GM18909 (cell line): ENCODE measurements around the gene TNFRSF17.

Source experiments
- ATAC-seq: cut with Tn5 transposase; IDR thresholded peaks from one replicate; pipeline ENCODE4 v1.9.1; 2021; ENCODE audit warnings: mild to moderate bottlenecking; ENCODE audit not compliant: unreplicated experiment, poor library complexity

The TNFRSF17 gene

GRCh38 chr16:11996433-11997330 lies 31.7 kb downstream of the TNFRSF17 start:
- no peak for ATAC-seq

DNA sequence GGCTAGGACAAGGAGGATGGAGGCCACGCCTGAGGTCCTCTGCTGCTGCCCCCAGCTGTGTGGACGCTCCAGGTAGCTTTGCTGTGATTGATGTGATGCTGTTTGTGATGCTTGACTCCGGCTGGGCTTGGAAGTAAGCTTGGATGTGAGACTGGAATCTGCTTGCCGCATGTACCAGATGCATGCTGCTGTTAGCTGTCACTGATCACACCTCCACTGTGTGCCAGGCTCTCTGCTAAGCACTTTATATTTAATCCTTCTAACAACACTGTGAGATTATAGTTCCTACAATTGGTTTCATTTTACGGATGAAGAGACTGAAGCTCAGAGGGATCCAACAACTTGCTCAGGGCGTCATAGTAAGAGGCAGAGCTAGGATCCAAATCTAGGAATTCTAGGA lies 35.0 kb downstream of the TNFRSF17 start:
- ATAC-seq = no peak

DNA sequence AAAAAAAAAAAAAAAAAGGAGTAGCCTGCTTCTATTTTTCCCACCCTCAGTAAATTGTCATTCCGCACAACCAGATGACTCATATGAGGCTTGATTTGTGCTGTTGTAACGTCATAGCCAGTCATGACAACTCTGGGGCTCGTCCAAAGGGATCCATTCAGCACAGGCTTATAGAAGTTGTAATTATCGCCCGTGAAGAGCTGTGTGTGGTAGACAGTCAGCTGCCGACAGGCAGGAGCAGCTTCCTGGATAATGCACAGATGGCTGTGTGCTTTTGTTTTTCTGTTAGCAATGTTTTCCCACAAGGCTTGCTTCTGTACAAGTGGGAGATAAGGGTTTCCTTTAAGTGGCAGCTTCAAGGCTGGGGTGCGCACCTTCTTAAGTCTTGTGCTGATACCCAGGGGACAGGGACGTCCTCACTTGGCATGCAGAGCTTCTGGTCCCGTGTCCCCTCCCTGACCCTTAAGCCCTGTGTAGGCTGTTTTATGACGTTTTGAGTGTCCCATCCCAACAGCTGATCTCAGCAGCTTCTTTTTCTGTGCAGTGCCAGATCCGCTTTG lies 37.5 kb downstream of the TNFRSF17 start:
- no peak for ATAC-seq

DNA sequence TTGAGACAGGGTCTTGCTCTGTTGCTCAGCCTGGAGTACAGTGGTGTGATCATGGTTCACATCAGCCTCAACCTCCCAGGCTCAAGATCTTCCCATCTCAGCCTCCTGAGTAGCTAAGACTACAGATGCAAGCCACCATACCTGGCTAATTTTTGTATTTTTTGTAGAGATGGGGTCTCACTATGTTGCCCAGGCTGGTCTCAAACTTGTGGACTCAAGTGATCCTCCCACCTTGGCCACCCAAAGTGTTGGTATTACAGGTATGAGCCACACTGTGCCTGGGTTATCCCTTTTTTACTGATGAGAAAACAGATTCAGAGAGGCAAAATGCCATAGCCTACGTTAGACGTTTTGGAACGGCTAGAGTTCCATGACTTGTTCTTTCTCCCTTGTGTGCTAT lies 41.6 kb downstream of the TNFRSF17 start:
- ATAC-seq = no peak

DNA sequence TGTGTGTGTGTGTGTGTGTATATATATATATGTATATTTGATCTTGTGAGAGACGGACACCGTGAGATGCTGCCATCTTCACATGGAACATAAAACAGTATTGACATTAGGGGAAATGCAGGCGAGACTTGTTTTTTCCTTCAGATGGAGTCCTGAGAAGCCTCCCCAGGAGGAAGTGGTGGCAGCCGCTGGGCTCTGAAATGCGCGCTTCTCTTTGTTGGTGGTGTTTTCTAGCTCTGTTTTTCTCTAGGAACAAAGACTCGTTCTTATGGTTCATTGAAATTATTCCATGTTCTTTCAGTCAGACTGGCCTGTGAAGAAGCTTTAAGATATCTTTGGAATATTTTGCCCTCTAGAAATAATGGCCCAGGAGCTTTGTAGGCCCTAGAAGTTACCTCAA lies 44.5 kb downstream of the TNFRSF17 start:
- ATAC-seq = no peak

GRCh38 chr16:12009922-12010321 lies 44.9 kb downstream of the TNFRSF17 start:
- ATAC-seq = no peak

DNA sequence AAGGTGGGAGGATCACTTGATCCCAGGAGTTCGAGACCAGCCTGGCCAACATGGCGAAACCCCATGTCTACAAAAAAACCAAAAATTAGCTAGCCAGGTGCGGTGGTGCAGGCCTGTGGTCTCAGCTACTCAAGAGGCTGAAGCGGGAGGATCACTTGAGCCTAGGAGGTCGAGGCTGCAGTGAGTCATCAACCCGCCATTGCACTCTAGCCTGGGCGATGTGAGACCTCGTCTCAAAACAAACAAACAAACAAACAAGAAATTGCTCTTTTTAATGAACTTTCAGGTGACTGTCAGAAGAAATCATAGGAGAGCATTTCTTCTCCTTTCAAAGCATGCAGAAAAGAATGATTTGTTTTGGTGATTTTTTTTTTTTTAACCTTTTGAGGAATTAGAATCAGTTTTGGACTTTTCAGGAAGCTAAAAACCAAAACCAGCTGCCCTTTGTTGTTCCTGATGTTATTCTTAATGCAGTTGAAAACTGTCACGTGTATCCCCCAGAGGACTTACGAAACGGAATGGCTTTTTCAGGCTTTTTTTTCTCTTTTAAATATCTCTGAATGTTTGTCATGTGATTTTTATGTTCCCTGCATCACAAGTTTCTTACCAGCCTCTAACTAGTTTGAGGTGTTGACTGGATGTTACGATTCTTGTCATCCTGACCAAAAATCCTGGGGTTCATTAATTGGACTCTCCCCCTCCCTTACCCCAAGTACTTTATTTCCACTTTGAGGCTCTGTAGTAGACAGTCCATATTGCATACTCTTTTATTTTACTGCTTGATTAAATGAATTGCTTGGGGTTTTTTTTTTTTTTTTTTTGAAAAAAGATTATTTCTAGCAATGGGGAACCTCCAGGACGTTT lies 45.6 kb downstream of the TNFRSF17 start:
- no peak for ATAC-seq

DNA sequence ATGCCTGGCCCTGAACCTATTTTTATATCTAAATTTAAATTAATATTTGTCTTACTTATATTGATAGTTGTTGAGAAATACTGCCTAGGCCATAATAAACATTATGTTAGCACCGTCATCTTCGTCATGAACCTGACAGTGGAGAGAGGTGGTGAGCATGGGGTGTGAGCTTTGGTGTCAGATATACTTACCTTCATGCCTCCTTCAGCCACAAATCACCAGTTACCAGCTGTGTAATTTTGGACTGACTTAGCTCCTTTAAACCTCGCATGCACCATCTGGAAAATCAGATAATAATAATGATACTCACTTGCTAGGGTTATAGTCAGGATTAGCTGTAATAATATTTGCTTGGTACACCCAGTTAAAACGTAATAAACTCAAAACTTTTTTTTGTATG lies 46.6 kb downstream of the TNFRSF17 start:
- no peak for ATAC-seq

DNA sequence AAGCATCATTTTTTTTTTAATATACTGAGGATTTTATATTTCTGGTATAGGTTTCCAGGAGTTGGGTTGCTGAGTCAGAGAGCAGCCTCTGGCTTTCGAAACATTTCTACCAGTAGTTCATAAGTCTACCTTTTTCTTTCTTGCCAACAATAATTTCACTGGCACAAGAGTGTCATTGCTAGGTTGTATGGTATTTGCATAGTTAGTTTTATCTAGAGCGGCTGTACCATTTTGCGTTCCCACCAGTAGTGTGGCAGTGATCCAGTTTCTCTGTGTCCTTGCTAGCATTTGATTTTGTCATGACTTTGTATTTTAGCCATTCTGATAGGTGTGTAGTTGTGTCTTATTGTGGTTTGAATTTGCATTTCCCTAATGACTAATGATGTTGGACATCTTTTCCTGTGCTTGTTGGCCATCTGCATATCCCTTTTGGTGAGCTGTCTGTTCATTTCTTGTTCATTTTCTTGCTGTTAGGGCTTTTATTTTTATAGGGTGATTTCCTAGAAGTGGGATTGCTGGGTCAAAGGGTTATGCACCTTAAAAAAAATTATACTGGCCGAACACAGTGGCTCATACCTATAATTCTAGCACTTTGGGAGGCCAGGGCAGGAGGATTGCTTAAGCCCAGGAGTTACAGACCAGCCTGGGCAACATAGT lies 51.4 kb downstream of the TNFRSF17 start:
- ATAC-seq = no peak

GRCh38 chr16:12017558-12017957 lies 52.5 kb downstream of the TNFRSF17 start:
- no peak for ATAC-seq
